IPS-11a (cell line): Measurements from ENCODE around the gene COL4A4.

Experiments used
- H3K4me3 ChIP-seq: one replicate; pipeline ENCODE4 v1.5.1; 2013; ENCODE audit warnings: low read depth, low read length, control low read depth

The COL4A4 gene

DNA sequence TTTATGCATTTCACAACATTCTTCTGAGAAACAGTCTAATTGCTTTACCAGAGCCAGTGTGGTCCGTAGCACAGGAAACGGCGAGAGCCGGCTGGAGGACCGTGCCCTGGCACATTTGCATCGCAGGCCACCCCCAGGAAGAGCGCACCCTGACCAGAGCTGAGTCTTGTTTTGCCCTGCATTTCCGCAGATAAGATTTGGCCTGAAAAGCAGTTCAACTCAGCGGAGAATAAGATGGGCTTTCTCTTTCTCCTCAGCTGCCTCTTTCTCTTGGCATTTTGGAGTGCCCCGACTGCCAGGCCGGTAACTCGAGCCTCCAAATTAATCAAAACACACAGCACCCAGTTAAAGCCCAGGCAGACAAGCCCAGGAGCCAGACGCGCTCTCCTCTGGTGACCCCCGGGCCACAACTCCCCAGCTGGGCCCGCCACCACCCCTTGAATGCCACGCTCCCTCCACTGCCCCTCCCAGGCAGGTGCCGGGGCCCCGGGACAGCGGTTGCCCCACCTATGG lies 464 bp downstream of the COL4A4 start:
- peak overlapping the region; percentile 58 for H3K4me3 ChIP-seq

DNA sequence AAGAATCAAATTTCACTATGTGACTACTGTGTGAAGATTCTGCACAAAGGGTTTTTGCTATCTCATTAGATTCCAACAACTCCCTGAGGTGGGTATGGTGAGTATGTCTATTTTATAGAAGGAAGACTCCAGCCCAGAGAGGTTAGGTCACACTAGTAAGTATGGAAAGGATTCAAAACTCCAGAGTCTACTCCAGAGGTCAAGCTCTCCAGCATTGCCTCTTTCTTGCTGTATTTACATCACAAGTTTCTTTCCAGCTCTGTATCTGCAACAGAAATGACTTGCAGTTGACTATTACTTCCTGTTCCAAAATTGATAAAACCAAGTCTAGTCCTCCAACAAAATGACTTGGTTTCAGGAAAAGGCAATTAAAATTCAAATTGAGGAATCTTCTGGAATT lies 2.1 kb downstream of the COL4A4 start:
- no peak overlapping the region for H3K4me3 ChIP-seq

DNA sequence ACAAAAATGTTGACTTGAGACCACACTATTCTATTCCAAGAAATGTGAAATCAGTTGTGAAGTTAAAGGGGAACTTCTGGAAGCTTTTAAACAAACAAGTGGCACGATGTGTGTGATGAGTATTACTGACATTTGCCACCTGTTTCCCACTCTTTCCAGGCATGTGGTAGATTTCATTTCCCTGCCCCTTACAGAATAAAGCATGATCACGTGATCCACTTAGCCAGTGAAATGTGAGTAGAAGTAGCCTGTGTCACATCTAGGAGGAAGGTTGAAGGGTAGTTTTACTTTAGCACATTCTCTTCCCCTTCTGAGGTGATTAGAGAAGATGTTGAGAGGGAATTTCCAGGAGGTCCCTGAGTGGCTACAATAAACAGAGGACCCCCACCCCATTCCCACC lies 3.8 kb downstream of the COL4A4 start:
- no peak overlapping the region for H3K4me3 ChIP-seq

DNA sequence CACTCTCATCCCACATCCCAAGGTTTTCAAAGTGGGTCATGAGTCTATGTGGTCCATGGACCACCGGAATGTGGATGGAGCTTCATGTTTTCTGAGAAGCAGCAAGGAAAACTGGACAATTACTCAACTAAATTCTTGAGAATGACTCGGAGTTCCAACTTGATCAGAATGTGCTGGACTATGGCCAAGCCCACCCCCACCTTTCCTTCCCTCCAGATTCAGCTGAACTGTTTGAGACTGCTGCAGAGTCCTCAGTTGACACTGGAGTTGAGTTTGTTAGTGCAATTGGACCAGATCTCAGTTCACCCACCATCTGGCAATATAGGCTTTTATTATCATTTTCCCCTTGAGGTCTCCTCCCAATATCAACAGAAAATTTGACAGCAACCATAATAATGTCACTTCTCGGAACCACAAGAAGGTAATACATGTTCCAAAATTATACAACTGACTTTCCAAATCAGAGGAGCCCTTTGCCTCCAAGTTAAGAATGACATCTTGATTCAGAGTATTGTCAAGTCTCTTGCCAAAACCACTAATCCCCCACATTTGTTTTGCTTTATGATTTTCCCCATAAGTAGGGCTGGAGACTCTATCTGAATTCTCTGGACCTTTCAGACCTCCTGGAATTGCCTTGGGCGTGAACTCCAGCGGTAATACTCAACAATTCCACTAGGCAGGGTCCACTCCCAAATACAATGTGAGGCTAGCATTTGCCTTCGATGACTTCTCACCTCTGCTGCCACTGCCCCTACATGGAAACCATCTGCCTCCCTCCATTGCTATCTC lies 8.8 kb downstream of the COL4A4 start:
- no peak overlapping the region for H3K4me3 ChIP-seq

DNA sequence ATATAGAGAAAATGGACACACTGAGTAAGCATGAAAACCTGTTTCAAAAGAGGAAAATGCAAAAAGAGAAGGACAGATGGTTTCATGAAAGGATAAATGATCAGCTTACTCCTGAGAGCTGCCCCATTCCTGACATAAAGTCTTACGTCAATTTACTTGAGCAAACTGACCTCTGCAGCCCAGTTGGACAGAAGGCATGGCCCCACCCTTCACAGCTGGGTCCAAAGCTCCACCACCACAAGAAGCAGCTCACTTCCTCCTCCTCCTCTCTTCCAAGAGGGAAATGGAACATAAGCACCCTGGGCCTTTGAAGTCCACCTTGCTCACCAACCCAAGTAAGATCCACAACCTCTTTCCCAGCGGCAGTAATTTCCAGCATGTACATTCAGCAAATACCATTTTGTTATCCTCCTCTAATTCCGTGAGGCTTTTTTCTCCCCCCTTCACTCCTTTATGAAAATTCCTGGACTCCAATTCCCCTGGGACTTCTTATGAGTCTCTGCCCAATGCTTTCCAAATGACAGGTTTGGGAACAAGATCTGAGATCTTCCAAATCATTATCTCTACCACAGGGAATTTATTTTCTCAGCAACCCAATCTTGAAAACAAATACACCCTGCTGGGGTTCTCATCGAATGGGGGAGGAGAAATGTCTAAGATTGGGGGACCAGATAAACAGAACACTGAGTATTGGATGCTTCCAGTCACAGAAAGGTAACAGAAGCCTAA lies 10.1 kb downstream of the COL4A4 start:
- H3K4me3 ChIP-seq, result no peak overlapping the region

DNA sequence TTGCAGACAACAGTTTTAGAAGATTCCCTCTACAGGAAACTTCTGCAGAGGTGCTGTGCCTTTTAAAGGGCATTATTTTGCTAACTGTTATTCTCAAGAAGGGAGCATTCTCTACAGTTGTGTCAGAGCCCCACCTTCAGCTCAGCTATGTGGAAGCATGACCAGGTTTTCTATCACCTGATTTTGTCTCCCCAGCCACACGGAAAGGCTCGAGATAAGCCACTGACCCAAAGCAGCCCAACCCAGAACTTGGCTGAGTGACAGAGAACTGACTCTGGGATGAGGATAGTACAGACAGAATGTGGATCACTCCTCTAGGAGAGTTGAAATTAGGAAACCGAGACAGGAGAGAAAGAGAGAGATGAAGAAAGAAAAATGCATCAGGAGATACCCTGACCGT lies 10.7 kb downstream of the COL4A4 start:
- no peak overlapping the region for H3K4me3 ChIP-seq

DNA sequence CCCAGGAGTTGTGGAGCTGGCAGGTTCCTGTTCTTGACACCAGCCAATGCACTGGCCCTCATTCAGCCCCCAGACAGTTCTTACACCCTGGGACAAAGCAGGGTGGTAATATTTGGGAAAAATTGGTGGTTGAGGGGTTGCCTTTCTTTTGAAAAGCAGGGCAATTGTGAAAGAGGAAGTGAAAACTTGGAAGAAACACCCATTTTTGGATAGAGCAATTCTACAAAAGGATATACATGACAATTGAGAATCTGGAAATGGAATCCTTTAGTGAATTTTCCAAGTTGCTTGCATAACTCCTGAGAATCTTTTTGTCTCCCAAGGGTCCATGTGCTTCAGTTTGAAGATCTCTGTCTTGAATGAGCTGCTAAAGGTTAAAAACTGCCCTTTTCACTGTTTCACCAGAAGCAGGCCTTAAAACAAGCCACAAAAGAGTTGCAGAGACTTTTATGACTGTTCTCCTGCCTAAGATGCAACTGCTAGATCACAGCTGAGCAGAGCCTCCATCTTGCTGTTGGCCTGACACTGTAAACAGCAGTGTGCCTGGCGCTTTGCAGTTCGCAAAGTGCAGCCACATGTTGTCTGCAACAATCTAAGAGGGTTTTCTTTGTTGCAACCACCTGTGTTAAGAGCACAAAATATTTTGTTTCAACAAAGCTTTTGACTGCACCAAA lies 11.8 kb downstream of the COL4A4 start:
- H3K4me3 ChIP-seq, result no peak overlapping the region

DNA sequence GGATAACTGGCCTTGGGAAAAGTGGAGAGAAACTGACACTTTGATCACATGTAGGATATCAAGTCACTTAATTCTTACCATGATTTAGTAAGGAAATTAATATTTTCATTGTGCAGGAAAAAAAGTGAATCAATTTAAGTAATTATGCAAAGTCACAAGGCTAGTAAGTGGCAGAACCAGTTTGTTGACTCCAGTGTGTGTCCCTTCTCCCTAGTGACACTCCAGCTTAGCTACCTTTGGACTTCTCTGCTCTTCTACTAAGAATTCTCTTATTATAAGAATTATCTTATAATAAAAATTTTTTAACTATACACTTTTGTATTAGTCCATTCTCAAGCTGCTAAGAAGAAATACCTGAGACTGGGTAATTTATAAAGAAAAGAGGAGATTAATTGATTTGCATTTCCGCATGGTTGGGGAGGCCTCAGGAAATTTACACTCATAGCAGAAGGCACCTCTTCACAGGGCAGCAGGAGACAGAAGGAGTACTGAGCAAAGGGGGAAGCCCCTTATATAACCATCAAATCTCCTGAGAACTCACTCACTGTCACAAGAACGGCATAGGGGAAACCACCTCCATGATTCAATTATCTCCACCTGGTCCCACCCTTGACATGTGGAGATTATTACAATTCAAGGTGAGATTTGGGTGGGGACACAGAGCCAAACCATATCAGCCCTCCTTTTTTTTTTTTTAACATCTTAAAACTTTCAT lies 13.6 kb downstream of the COL4A4 start:
- H3K4me3 ChIP-seq, result no peak overlapping the region

DNA sequence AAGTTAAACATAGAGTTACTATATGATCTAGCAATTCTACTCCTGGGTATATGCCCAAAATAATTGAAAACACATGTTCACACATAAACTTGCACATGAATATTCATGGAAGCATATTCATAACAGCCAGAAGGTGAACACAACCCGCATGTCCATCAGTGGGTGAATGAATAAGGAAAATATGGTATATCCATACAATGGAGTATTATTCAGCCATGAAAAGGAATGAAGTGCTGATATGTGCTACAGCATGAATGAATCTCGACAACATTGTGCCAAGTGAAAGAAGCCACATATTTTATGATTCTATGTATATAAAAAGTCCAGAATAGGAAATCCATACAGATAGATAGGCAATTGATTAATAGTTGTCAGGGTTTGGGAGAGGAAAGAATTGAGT lies 15.9 kb downstream of the COL4A4 start:
- H3K4me3 ChIP-seq, result no peak overlapping the region

DNA sequence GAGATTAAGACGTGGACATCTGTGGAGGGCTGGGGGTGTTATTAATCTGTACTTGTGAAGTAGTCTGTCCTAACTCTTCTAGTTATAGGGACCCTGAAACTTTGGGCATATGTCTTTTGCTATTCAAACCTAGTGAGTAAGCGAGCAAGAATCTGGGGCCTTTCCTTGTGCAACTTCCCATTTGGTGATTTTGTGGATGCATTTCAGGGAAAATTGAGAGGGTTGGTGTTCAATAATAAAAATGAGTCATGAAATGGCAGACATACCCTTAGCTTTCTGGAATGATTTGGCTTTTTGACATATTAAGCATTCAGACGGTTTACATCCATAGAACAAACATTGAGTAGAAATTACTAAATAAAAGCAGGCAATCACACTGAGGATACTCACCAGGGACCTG lies 17.0 kb downstream of the COL4A4 start:
- H3K4me3 ChIP-seq, result no peak overlapping the region

DNA sequence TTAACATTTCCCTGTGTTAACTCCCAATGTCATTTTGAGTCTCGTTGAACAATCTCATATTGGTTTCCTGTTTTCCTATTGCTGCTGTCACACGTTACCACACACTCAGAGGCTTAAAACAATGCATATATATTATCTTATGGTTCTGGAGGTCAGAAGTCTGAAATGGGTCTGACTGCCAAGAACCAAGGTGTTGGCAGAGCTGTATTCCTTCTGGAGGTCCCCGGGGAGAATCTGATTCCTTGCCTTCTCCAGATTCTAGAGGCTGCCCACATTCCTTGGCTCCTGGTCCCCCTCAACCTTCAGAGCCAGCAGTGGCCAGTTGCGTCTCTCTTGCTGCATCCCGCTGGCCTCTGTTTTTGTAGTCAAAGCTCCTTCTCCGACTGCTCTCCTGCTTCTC lies 17.5 kb downstream of the COL4A4 start:
- H3K4me3 ChIP-seq, result no peak overlapping the region

DNA sequence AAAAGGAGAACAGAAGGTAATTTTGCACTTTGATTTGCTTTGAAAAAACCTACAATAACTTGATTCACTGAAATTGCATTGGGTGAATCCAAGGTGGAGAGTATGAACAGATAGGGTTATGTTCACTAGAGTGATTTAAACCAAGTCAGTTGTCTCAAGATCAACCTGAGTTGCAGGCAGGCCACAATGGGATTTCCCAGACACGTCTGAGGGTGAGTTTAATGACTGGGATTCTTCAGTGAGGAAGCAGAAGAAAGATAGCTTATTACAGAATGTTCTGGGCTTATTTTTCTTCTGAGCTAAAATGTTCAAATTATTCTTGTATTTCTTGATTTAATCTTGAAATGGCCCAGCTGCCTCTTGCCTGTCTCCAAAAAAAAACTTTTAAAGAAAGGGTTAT lies 20.1 kb downstream of the COL4A4 start:
- H3K4me3 ChIP-seq, result no peak overlapping the region

DNA sequence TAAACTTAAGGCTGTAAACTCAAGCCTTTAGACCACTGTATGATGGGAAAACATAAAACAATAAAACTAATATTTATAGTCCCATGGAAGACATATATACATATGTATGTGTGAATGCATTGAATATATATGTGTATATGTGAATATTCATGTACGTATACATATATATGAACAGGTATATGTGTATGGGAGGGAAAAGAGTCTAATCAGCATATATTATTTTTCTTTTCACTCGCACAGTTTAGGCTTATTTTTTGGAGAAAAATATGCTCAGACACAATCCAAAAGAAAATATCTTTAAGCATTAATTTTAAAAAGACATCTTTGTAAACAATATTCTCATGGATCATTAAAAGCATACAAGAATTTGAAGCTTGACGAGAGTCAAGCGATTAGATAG lies 22.7 kb downstream of the COL4A4 start:
- H3K4me3 ChIP-seq, result no peak overlapping the region

DNA sequence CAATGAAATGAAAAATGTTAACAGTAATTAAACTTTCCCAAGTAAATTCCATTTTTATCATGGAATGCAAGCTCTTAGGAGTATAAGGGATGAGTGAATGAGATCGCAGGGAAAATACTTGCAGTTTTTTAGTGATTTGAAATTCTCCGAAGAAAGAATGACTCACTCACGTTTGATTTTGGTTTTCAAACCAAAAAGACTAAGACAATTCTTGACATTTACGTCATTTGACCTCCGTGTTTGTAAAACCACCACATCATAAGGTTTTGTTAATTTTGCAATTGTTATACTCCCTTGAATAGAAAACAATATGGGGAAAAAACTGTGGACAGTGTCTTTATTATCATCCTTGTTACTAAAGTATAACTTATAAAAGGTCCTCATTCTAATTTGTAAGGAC lies 29.4 kb downstream of the COL4A4 start:
- H3K4me3 ChIP-seq, result no peak overlapping the region

DNA sequence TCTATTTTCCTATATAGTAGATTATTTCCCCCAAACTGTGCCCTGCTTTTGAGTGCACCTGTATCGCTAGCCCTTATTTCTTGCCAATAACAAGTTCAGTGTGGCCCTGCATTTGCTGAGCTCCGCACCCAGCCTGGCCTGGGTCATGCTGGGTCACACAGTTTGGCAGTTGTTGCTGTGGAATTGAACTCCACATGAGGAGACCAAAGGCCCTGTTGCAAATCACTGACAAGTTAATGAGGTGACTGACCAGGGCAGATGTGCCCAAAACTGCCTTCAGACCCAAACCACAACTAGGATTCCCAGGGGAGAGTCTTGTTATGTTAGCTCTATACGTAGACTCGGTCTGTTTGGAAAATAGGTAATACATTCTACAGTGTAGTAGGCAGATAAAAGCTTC lies 31.0 kb downstream of the COL4A4 start:
- H3K4me3 ChIP-seq, result no peak overlapping the region

DNA sequence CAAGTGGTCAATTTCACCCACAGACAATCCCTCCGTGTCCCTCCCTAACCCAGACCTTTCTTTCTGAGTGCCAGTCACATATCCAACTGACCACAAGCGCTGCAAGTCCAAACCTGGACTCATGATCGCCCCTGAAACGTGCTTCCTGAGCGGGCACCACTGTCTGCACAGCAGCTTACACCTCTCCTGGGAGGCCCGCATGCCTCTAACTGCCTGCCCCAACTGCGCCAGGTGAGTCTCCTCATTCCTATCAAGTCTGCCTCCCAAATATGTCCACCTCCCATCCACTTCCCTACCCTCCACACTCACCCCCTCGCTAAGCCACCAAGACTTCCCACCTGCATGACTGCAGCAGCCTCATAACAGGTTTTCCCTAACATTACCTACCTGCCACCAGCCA lies 33.4 kb downstream of the COL4A4 start:
- H3K4me3 ChIP-seq, result no peak overlapping the region

DNA sequence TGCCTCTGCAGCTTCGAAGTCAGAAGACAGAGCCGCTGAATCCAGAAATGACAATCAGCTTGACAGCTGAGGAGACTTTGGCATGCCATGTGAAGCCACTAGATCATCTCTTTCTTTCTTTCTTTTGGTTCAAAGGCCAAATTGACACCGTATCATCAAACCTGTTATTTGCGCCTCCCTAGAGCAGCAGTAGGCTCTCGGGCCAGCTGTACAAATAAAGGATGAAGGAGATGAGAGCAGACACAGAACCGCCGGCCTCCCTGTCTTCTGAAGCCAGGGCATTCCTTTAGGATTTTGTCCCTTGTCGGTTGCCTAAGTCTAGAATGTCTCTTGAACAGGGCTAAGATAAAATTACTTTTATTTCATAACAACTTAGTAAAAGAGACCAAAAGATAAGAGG lies 36.8 kb downstream of the COL4A4 start:
- H3K4me3 ChIP-seq, result no peak overlapping the region

DNA sequence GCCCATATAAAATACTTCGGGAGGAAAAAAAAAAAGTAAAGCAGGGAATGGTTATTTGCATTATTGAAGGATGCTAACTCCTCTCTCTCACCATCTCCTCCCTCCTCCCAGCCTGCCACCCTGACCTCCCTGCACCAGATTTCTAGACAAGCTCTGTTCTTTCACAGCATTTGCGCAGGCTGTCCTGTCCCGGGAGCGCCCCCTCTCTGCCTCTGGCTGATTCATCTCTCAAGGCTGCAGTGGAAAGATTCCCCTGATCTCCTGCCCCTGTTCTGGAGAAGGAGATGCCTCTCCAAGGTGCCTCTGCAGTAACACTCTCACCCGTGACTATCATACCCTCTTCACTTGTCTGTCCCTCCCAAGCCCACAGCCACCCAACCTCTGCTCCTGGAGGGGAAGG lies 38.5 kb downstream of the COL4A4 start:
- no peak overlapping the region for H3K4me3 ChIP-seq

DNA sequence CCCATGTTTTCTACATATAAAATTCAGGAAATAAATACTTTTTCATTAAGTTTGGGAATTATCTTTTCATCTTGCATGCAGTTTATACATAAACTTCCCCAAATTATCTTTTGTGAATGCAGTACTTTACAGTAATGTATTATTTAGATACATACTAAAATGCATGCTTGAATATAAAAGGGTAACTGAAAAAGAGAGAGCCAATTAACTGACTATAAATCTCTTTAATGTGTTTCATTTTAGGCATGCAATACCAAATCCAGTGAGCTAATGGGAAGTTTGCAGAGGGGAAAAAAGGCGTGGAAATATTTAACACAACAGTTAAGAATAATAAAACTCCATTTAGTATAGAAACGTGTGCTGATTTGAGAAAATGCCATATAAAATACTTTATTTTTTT lies 39.2 kb downstream of the COL4A4 start:
- H3K4me3 ChIP-seq, result no peak overlapping the region

DNA sequence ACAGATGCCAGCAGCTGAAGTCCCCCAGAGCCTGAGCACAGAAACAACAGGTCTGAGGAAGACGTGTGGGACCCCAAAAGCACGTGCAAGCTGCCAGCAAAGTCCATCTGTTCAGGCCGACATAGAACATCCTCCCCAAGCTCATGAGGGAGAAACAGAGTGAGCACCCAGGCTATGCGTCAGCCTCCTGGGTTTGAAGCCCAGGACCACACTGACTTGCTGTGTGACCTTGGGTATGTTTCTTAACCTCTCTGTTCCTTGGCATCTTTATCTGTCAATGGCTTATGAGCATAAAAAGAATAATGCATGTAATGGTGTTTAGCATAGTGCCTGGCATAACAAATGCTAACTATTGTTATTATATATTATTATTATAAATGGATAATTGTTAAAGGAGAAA lies 40.3 kb downstream of the COL4A4 start:
- no peak overlapping the region for H3K4me3 ChIP-seq

DNA sequence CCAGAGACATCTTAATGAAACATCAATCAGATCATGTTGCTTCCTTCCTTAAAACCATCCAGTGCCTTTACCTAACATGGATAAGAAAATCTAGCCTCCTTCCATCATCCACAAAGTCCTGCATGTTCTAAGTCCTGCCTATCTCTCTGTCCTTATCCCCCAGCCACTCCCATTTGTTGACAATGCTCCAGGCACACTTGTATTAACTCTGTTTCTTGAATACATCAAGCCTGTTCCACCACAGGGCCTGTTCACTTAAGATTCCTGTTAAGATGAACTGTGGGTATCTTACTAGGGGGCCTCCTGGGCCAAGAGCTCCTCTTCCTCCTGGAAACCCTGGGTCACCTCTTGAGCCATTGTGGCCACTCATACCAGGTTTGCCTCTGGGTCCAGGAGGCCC lies 45.7 kb downstream of the COL4A4 start:
- H3K4me3 ChIP-seq, result no peak overlapping the region
